Measurements from ENCODE around the gene ETV7. TPM values are rescaled to one million over a fixed set of nuclear protein-coding genes. Genes with fewer than 3 reads are reported as not detected.

The ETV7 gene
- not detected in 2 replicates for total RNA-seq
- long read RNA-seq, partial matches to known transcripts, result 0 of 1 reads
- long read RNA-seq, other reads (novel, unspliced or antisense), result 1 of 1 reads

DNA sequence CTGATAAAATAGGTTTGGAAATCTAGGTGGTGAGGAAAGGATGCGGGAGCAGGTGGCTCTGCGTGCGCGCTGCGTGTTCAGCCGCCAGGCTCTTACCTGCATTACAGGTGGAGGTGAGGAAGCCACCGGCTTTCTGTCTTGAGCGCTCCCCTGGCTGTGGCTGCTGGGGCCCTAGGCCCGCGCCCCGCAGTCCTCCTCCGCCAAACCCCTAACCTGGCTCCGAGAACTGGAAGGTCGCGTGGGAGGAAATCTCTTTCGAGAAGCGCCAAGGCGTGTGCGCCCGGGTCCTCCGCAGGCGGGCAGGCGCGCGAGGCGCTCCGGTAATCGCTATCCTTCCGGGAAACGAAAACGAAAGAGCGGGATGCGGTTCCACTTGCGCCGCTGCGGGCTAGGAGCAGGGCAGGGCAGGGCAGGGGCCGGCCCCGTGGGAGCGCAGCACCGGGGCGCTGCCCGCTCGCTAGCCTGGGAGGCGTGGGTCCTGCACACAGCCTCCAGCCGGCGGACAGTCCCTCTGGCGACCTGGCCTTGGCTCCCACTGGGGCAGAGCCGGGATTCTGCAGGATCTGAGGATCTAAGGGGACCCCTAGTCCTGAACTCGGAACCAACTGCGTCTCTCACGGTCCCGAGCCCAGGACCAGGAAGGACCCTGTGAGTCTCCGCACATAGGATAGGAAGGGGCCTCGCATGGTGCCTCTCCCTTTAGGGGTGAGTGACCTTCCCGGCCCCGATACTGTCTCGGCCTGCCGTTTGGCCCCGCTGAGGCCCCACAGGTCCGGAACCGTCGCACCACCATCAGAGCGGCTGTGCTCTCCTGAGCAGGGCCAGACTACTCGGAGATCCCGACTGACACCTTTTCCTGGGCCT is at the start of gene ETV7:
Gene ETV7 (minus strand): TSS at position 230 of the 864 bp plus-strand sequence. CDS start 128 bp downstream, at position 102.
- DNase-seq (ENCODE audit: low read depth, low spot score), result no peak
- Mint-ChIP-seq H3K4me1 (peaks cover 11% of the 10 kb centered on the region), H3K36me3 (ENCODE audit: low read depth) (peaks cover 3% of the 10 kb centered on the region), H3K27ac (ENCODE audit: unreplicated experiment) (no peak within 1 kb of the TSS), H3K9me3 (peaks cover 3% of the 10 kb centered on the region), H3K27me3 (ENCODE audit: low read depth) (peaks cover 87% of the 10 kb centered on the region), H3K4me3 (peak within 1 kb of the TSS; percentile 80)
- TF ChIP-seq, protein P1, sequence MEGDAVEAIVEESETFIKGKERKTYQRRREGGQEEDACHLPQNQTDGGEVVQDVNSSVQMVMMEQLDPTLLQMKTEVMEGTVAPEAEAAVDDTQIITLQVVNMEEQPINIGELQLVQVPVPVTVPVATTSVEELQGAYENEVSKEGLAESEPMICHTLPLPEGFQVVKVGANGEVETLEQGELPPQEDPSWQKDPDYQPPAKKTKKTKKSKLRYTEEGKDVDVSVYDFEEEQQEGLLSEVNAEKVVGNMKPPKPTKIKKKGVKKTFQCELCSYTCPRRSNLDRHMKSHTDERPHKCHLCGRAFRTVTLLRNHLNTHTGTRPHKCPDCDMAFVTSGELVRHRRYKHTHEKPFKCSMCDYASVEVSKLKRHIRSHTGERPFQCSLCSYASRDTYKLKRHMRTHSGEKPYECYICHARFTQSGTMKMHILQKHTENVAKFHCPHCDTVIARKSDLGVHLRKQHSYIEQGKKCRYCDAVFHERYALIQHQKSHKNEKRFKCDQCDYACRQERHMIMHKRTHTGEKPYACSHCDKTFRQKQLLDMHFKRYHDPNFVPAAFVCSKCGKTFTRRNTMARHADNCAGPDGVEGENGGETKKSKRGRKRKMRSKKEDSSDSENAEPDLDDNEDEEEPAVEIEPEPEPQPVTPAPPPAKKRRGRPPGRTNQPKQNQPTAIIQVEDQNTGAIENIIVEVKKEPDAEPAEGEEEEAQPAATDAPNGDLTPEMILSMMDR (conservative IDR thresholded peaks at IDR 0.05), result no peak

DNA sequence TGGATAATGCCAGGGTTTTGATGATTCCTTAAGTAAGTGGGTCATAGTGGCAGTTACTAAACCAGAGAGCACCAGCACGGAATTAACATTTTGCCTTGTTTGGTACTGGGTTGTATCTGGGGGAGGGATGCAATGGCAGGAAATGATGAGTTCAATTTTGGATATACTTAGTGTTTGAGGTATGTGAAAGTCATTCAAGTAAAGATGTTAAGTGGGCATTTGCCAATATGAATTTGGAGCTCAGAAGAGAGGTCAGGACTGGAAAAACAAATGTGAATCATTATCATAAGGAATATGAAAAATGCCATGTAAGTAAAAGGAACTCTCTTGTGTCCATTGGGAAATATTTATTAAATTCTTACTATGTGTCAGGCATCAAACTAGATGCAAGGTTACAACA is 49.0 kb upstream of the ETV7 start:
- H3K27ac Mint-ChIP-seq (ENCODE audit: unreplicated experiment), result no peak overlapping the region
- no peak for DNase-seq (ENCODE audit: low read depth, low spot score)
- no peaks in the 10 kb centered on the region for H3K9me3 Mint-ChIP-seq
- H3K36me3 Mint-ChIP-seq (ENCODE audit: low read depth), result no peaks in the 10 kb centered on the region
- peaks cover 16% of the 10 kb centered on the region for H3K4me1 Mint-ChIP-seq
- TF ChIP-seq, protein P1 (conservative IDR thresholded peaks at IDR 0.05), result no peak
- H3K27me3 Mint-ChIP-seq (ENCODE audit: low read depth), result no peaks in the 10 kb centered on the region
- peak overlapping the region; percentile 2 for H3K4me3 Mint-ChIP-seq

DNA sequence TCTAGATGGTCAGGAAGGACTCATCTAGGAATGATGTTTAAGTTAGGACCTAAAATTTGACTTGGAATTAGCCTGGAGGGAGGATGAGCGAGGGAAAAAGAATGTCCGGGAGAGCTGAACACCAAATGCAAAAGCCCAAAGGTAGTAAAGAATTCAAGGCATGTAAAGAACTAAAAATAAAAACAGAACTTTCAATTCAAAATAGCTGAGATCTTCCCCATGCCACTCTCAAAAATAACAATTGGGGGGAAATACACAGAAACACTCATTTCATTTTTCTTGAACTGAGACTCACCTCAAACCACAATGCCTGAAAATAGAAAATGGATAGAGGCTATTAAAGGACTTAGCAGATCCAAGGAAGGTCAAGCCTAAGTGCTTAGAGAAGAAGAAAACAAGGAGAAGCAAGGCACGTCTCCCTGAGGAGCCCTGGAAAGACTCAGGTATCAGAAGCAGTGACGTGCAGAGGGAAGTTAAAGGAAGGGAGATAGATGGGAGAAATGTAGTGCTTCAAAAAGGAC is 44.7 kb upstream of the ETV7 start:
- Mint-ChIP-seq H3K36me3 (ENCODE audit: low read depth) (no peaks in the 10 kb centered on the region), H3K4me1 (peaks cover 20% of the 10 kb centered on the region), H3K9me3 (no peaks in the 10 kb centered on the region), H3K4me3 (no peak overlapping the region), H3K27me3 (ENCODE audit: low read depth) (no peaks in the 10 kb centered on the region), H3K27ac (ENCODE audit: unreplicated experiment) (no peak overlapping the region)
- DNase-seq (ENCODE audit: low read depth, low spot score), result no peak
- TF ChIP-seq, protein P1 (conservative IDR thresholded peaks at IDR 0.05), result no peak

DNA sequence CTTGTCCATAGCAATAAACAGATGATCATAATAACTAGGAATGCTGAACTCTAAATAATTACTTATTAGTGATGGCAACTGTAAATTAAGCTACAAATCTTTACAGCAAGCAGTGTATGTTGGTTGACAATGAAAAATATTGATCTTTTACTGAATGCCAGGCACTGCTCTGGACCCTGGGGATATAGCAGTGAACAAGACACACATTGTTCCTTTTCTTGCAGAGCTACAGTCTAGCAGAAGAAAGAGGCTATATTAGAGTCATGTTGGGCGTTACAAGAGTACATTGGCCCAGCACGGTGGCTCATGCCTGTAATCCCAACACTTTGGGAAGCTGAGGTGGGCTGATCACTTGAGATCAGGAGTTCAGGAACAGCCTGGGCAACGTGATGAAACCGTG is 43.7 kb upstream of the ETV7 start:
- peaks cover 17% of the 10 kb centered on the region for H3K4me1 Mint-ChIP-seq
- TF ChIP-seq, protein P1 (conservative IDR thresholded peaks at IDR 0.05), result no peak
- H3K36me3 Mint-ChIP-seq (ENCODE audit: low read depth), result no peaks in the 10 kb centered on the region
- DNase-seq (ENCODE audit: low read depth, low spot score), result no peak
- H3K9me3 Mint-ChIP-seq, result no peaks in the 10 kb centered on the region
- H3K27me3 Mint-ChIP-seq (ENCODE audit: low read depth), result no peaks in the 10 kb centered on the region
- no peak overlapping the region for H3K27ac Mint-ChIP-seq (ENCODE audit: unreplicated experiment)
- no peak overlapping the region for H3K4me3 Mint-ChIP-seq

DNA sequence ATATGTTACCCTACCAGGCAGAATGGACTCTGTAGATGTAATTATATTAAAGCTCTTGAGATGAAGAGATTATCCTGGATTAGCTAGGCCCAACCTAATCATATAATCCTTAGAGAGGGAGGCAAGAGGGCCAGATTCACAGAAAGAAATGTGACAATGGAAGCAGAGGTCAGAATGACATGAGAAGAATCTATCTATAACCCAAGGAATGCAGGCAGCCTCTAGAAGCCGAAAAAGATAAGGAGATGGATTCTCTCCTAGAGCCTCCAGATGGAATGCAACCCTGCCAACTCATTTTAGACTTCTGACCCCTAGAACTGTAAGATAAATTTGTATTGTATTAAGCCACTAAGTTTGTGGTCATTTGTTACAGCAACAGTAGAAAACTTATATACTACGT is 42.9 kb upstream of the ETV7 start:
- H3K27ac Mint-ChIP-seq (ENCODE audit: unreplicated experiment), result no peak overlapping the region
- DNase-seq (ENCODE audit: low read depth, low spot score), result no peak

More for the DNA sequence above, 42.9 kb upstream of the ETV7 start:
- H3K4me3 Mint-ChIP-seq, result no peak overlapping the region
- peaks cover 16% of the 10 kb centered on the region for H3K4me1 Mint-ChIP-seq
- H3K9me3 Mint-ChIP-seq, result no peaks in the 10 kb centered on the region
- no peaks in the 10 kb centered on the region for H3K27me3 Mint-ChIP-seq (ENCODE audit: low read depth)
- no peaks in the 10 kb centered on the region for H3K36me3 Mint-ChIP-seq (ENCODE audit: low read depth)
- TF ChIP-seq, protein P1 (conservative IDR thresholded peaks at IDR 0.05), result no peak

Data from neural crest cell (in vitro differentiated cells).